Anterior cingulate cortex (tissue), 58 donors: Measurements from ENCODE around the gene TUBE1.
"Not testable (repeated sequence)": the region's sequence is repeated elsewhere in the genome, so short reads cannot be mapped to it uniquely, and the experiment has no call there.

Source experiments
- DNase-seq, 58 donors: peaks; one replicate each; lab custom pipeline; 2025; lab: John Stamatoyannopoulos, UW

Gene TUBE1

DNA sequence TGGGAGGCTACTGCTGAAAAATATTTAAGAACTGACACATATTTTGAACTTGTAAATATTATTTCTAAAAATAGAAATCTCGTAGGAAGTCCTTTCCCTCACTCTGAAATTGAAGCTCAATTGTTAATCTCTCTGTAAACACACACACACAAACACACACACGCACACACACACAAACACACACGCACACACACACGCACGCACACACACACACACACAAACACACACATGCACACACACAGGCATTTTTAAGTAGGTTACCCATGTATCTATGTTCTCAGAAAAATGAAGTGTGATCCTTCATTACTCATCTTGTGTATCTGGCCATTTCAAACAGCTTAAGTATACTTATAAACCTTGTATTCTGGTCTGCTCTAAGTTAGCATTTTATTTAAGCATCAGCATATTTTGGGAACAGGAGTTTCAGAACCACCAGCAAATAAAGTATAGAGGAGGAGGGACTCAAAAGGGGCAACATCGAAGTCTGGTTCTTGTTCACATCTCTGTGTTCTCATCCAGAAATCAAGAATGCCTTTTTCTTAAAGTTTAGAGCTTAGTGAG is 21.8 kb downstream of the TUBE1 start:
- no peak for DNase-seq

DNA sequence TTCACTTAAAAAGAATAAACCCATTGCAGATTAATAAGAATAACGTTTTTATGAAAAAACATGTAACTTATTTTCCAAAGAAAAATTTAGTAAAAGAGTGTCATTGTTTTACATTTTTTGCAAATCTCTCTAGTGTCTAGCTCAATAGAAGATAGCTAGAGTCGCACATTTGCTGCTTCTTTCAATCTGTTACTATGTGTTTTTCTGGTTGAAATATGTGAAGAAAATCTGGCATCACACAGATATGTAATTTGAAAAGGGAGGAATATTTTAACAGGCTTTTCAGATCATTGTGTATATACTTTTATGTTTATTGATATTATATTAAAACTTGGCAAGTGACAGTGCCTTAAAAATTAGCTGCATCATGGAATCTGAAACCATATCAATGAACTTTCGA is 24.3 kb downstream of the TUBE1 start:
- no peak for DNase-seq

DNA sequence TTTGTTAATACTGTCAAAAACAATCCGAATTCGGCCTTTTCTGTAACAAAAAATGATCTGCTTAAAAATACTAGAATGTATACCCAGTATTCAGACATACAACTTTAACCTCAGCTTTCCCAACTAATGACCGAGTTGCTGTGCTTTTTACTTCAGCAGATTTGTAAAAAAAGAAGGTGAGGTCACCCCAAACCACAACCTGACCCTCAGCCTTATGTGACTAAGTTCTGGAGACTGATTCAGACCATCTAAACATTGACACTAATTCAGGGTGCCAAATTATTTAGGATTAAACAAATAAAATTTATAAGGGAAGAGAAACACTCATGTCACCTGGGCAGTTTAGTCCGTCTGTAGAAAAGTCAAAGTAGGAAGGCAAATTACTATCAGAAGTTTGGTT is 25.7 kb downstream of the TUBE1 start:
- DNase-seq, result no peak

DNA sequence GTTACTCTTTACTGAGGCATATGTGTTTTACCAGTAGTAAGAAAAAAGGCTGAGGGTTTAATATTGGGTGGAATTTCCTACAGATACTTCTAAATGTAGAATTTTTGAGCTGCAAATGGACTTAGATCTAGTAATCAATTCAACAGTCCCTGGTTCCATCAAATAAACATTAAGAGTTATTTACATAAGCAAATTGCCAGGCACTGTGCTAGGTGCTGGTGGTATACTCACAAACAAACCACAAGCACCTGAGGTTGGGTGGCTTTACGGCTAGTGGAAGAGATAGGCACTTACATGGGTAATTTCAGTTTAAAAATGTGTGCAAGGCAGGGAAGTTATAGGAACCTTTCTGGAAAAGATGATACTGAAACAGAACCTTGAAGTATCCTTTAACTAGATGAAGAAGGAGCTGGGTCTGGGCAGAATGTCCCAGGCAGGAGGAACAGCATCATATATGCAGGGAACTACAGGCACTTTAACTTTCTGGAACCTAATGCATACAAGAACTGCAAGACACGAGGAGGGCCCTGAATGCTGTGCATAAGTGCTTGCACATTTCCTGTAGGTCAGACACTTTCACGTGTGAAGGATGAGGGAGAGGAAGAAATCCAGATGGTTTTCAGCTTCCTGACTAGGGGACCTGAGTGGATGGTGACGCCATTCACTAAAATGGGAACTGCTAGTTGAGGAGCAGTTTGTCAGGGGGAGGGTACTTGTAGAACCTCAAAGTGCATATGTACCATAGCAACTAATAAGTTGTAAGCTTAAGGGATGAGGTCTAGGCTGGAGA is 28.8 kb downstream of the TUBE1 start:
- no peak for DNase-seq

DNA sequence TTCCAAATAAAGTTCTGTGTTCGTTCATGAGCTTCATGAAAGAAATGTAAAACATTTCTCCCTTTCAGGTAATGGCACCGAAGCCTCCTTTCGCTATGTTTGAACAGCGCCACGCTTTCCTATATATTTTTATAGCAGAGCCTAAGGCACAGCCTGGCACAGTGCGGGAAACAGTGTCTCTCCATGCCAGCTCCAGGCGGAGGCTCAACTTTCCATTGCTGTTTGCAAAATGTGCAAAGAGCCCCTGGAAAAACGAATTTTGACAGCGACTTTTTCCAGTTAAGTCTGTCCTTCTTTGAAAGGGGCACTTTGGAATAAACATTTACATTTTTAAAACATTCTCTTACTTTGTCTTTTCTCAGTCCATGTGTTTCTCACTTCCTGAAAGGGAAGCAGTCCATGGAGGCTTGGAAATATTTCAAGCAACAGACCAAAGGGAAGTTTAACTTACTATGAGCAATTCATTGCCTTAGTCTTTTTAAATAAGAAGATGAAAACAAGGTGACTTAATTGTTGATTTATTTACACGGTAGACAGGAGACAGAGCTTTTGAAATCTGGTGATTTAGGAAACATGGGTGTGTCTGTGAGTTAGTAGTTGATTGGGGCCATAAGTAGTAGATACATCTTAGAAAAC is 32.6 kb downstream of the TUBE1 start:
- DNase-seq, result no peak

DNA sequence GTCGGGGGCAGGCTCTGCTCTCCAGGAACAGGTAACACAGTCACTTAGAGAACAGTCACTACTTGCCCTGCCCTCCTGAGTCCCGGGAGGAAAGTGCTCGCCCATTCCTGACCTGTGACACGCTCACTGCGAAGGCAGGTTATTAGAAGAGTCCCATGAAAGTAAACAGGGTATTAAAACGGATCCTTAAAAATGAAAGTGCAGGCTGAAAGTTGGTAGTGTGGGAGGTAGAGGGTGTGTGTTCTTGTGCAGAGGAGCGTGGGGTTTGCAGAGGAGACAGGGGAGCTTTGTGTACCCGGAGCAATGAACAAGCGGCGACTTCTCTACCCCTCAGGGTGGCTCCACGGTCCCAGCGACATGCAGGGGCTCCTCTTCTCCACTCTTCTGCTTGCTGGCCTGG is 33.3 kb downstream of the TUBE1 start, which contains the start of gene CCN6:
TSS of gene CCN6 (plus strand) at position 104 of the 400 bp plus-strand sequence. CDS start at position 358, 254 bp downstream.
- DNase-seq, result no peak

DNA sequence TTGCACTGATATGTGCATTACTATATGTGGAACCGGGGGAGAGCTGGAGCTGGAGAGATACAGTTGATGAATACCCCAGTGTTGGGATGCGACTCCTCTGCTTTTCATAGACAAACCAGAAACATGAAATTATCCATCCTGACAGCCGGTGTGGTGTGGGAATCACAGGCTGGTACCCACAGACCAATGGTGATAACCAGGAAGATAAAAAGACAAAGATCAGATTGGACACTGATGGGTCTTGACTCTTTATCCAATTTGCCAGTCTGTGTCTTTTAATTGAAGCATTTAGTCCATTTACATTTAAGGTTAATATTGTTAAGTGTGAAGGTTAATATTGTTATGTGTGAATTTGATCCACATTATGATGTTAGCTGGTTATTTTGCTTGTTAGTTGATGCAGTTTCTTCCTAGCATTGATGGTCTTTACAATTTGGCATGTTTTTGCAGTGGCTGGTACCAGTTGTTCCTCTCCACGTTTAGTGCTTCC is 36.0 kb downstream of the TUBE1 start:
- not testable (repeated sequence) for DNase-seq

DNA sequence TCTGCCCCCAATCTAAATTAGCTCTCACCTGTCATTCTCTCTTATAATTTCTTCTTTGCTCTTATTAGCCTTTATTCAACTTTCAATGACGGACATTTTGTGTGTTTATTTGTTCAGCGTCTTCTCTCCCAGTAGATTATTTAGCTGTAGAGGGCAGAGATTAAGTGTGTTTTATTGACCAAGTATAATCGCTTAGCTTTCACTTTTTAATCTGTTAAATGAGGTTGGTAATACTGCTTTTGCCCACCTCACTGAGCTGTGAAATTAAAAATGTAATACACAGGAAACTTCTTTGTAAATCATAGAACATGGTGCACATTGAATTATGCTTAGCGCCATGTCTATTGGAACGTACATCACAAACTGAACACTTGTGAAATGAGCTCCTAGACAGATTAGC is 36.9 kb downstream of the TUBE1 start:
- no peak for DNase-seq

DNA sequence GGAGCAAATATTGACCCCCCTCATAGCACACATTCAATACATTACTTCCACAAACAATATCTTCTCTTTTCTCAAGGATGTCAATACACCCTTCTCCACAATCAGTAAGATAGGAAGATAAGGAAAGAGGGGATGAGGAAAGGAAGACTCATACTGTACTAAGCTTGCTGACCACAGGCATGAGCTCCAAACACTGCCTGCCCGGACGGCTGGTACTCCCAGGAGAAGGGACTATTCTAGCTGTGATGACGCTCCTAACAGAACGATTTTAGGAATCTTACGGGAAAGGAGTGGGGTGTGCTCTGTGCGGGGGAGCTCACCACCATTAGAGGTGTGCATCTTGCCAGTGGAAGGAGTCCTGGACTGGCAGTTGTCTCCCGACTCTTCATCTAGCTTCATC is 37.3 kb downstream of the TUBE1 start:
- no peak for DNase-seq

GRCh38 chr6:112049026-112049799 is 38.1 kb downstream of the TUBE1 start:
- no peak for DNase-seq

- DNase-seq, result not testable (repeated sequence)
Observed at GRCh38 chr6:112047523-112047922, 39.8 kb downstream of the TUBE1 start.

DNA sequence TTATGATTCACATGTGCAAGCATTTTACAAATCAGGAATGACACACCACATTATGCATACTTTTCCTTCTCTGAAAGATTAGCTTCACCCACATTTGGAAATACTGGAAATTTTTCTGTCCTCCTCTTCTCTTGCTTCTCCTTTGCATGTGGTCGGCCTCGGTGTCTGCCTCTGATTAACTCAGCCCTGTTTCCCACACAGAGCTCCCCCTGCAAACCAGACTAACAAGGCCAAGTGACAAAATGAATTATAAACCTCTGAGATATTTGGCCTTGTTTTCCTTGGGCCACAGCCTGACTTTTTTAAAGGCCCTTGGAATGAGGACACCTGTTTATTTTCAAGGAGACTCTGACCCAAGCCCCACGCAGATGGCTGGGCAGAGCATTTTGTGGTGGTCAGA is 42.4 kb downstream of the TUBE1 start:
- DNase-seq, result no peak

DNA sequence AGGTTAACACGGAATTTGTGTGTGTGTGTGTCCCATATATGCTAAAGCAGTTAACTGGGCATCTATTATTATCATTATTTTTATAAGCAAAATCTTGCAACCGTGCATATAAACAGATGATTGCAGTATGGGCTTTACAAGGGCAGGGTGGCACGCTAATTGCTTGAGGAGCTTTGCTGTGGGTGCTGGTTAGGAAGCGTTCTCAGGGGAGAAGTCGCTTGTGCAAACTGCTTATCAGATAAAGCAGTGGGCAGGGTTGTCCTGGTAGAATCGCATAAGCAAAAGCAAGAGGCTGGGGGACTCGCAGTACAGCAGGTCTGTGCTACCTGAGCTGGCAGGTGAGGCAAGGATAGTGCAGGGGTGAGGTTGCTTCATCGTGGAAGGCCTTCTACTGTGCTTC is 43.1 kb downstream of the TUBE1 start:
- DNase-seq, result no peak

DNA sequence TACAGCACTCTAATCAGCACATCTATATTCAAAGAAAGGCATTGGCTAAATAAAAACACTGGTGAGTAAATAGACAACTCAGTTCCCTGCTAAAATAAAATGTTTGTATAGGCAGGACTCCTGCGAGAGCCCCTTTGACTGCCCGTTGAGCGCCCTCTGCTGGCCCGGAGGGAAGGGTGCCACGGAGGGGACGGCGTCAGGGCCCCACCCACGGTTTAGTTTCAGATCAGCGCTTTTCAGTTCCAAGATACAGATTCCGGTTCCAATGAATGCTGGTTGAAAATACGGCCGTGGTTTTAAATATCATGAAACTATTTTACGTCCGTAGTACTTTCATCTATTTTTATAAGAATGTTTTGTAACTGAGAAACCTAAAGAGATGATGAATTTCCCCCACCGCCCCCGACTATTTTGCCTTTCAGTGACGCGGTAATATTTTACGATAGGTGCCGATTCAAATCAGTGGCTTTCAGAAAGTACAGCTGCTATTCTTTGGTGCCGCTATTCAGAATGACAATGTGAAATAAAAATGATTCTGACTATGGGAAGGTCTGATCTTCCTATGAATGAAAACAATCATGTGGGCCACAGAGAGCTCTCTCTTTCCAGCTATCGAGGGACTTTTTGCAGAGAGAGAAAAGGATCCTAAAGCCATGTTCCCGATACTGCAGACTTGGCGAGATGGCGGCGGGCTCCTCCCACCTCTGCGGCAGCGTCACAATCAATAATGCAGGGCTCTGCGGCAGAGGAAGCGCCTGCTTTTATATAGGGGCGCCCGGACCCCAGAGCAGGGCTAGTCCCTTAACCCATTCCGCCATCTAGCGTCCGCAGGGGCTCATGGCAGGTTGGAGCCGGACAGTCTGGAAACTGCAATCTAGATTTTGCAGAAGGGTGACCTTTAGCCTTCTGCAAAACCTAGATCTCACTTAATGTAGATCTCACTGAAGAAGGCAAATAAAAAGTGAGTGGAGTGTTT is 44.0 kb downstream of the TUBE1 start:
- peak; percentile 30 to 94 (median 82) for DNase-seq

DNA sequence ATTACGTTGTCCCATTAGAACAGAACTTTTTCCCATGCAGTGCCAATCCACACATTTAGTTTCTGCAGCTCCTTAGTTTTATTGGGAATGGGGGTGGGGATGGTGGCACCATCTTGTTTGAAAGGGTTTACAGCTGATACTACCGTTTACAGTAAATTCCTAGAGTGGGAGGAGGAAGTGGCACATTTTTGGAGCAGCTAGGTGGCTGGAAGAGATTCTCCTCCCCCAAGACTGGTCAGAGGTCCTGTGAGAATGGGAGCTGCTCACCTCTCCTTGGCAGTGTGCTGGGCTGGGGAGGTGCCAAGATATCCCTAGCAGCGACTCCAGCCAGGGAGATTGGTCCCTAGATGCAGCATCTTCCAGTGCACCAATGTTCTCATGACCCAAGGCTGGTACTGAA is 45.7 kb downstream of the TUBE1 start:
- no peak for DNase-seq

DNA sequence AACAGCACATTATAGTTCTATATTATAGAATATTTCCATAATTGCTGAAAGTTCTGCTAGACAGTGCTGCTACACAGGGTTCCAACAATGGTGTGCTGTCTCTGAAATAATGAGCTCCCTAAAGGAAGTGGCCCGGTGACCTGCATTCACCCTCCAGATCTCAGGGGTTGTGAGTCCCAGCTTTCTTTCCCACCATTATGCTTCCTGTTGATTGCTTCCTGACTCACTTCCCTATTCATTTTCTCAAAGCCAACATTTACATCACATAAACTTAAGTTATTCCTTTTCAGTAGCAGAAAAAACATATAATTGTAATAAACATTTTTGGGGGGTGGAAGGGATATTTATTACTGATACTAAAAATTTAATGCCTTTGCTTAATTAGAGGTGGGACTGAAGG is 46.3 kb downstream of the TUBE1 start:
- no peak for DNase-seq

DNA sequence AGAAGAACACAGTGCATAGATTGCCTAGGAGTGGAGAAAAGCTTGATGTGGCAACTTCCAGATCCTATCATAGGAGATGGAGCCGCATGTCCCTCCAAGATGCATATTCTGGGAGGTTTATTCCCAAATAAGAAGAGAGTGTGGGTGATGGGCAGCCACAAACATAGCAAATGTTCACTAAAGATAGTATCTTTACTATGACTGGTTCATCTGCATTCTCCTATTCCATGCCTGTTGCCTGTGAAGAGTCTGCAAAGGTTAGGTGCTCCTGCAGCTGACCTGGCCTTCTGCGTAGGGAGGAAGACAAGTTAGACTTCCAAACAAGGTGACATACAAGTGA is 47.9 kb downstream of the TUBE1 start:
- no peak for DNase-seq

DNA sequence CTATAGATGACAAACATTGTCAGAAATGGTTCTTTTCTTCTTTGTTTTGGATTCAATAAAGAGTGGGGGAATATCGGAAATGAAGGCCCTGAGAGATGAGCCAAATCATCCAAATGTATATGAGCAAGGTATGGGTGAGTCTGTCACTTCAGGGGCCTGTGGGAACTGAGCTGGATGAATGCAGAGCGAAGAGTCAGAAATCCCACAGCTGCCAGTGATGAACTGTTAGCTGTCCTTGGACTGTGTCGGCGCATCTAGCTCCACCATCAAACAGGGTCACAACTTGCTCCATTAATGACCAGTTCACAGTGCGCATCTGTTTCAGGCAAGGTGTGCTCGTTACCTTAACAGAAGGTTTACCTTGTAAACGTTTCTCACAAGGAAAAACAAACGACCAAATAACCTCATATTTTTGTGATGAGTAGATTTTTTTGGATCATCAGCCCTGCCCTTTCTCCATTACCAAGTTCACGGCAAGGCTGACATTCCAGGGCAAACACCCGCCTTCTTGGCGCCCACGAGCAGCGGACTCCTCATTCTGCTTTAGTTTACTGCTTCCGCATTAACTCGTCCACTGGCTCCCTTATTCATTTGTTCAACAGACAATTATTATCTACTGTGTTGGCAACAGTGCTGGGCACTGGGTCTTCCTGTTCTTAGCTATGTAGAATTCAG is 48.4 kb downstream of the TUBE1 start:
- no peak for DNase-seq

DNA sequence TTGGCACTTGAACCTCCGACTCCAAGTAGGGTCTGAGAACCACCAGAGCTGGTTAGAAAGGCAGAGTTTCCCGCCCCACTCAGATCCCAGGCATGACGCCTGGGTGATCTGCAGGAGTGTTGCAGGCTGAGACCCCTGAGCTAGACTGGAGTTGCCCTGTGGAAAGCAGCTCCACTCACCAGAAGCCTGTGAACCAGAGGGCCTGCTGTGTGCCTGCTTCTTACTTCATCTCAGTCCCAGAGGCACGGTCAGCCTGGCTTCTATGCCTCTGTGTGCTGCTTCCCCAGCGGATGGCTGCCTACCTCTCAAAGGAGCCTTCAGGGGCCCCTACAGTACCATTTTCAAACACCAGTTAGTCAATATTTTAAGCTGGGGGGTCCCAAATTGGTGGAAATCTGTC is 49.0 kb downstream of the TUBE1 start:
- DNase-seq, result peak in 4 of 58 donors; percentile 5 to 51 (median 27)
